ENCODE measurements around the gene TRIM43. TPM values are rescaled to one million over a fixed set of nuclear protein-coding genes. Genes with fewer than 3 reads are reported as not detected.
"Not testable (repeated sequence)": the region's sequence is repeated elsewhere in the genome, so short reads cannot be mapped to it uniquely, and the experiment has no call there.

TRIM43 gene
- polyA plus RNA-seq (2013): not detected in 2 replicates

GRCh38 chr2:95591701-95592100, at the start of gene TRIM43:
Gene TRIM43 (plus strand): TSS chr2:95592001. CDS start chr2:95594024, 2,023 bp downstream.
- H3K18ac ChIP-seq (ENCODE audit: low read length); H3K36me3 ChIP-seq (ENCODE audit: control insufficient read depth in 1 of 2, insufficient read depth in 2 of 2, low read length in 2 of 2); H3K4ac ChIP-seq (ENCODE audit: low read depth, low read length); H2AK5ac ChIP-seq (ENCODE audit: low read length); H2BK120ac ChIP-seq (ENCODE audit: insufficient read depth, low read length, poor library complexity); DNase-seq; H3K79me1 ChIP-seq (ENCODE audit: low read length); H2BK5ac ChIP-seq (ENCODE audit: low read depth, low read length, poor library complexity); H3K79me2 ChIP-seq (ENCODE audit: control insufficient read depth, insufficient read depth, low read length, poor library complexity); H2BK12ac ChIP-seq (ENCODE audit: low read length); H4K91ac ChIP-seq (ENCODE audit: low read depth, low read length); H4K12ac ChIP-seq (ENCODE audit: low read depth, low read length); H3K4me3 ChIP-seq (ENCODE audit: low read depth, low read length); H3K27ac ChIP-seq (ENCODE audit: low read depth, low read length); H3K9ac ChIP-seq (ENCODE audit: low read length); H3K27me3 ChIP-seq (ENCODE audit: insufficient read depth, low read length); H3K23ac ChIP-seq (ENCODE audit: low read length); H3K4me2 ChIP-seq (ENCODE audit: low read length); H3K14ac ChIP-seq (ENCODE audit: low read length); H3K4me1 ChIP-seq (ENCODE audit: control insufficient read depth in 1 of 2, insufficient read depth in 2 of 2, low read length in 2 of 2); H2AFZ ChIP-seq (ENCODE audit: insufficient read depth, low read length, poor library complexity); H3K9me3 ChIP-seq (ENCODE audit: insufficient read depth, low read depth, low read length); H4K8ac ChIP-seq (ENCODE audit: low read depth, low read length): not testable (repeated sequence)
- no CpG with 5 or more reads among the region's 4 CpGs for WGBS (ENCODE audit: extremely low coverage, insufficient coverage, insufficient read length)

- Histone ChIP-seq H3K9me3 (ENCODE audit: insufficient read depth, low read depth, low read length) (no peaks in the 10 kb centered on the region), H2BK12ac (ENCODE audit: low read length) (no peak overlapping the region), H3K79me2 (ENCODE audit: control insufficient read depth, insufficient read depth, low read length, poor library complexity) (no peaks in the 10 kb centered on the region), H2AFZ (ENCODE audit: insufficient read depth, low read length, poor library complexity) (no peak overlapping the region), H3K4me3 (ENCODE audit: low read depth, low read length) (no peak overlapping the region), H4K91ac (ENCODE audit: low read depth, low read length) (no peak overlapping the region), H3K4ac (ENCODE audit: low read depth, low read length) (no peak overlapping the region), H2BK5ac (ENCODE audit: low read depth, low read length, poor library complexity) (no peak overlapping the region), H3K9ac (ENCODE audit: low read length) (no peak overlapping the region), H3K27me3 (ENCODE audit: insufficient read depth, low read length) (no peaks in the 10 kb centered on the region), H2AK5ac (ENCODE audit: low read length) (no peak overlapping the region), H3K4me2 (ENCODE audit: low read length) (no peak overlapping the region), H3K27ac (ENCODE audit: low read depth, low read length) (no peak overlapping the region), H3K36me3 (ENCODE audit: control insufficient read depth in 1 of 2, insufficient read depth in 2 of 2, low read length in 2 of 2) (no peaks in the 10 kb centered on the region), H3K4me1 (ENCODE audit: control insufficient read depth in 1 of 2, insufficient read depth in 2 of 2, low read length in 2 of 2) (no peaks in the 10 kb centered on the region), H4K8ac (ENCODE audit: low read depth, low read length) (no peak overlapping the region), H4K12ac (ENCODE audit: low read depth, low read length) (no peak overlapping the region), H3K23ac (ENCODE audit: low read length) (no peak overlapping the region), H3K79me1 (ENCODE audit: low read length) (no peaks in the 10 kb centered on the region), H3K14ac (ENCODE audit: low read length) (no peak overlapping the region), H3K18ac (ENCODE audit: low read length) (no peak overlapping the region), H2BK120ac (ENCODE audit: insufficient read depth, low read length, poor library complexity) (no peak overlapping the region)
- no CpG with 5 or more reads among the region's 17 CpGs for WGBS (ENCODE audit: extremely low coverage, insufficient coverage, insufficient read length)
- DNase-seq: no peak
Measured at GRCh38 chr2:95551055-95551568, 40.7 kb upstream of the TRIM43 start.

- Histone ChIP-seq H3K9me3 (ENCODE audit: insufficient read depth, low read depth, low read length) (no peaks in the 10 kb centered on the region), H3K4ac (ENCODE audit: low read depth, low read length) (no peak overlapping the region), H3K23ac (ENCODE audit: low read length) (no peak overlapping the region), H3K36me3 (ENCODE audit: control insufficient read depth in 1 of 2, insufficient read depth in 2 of 2, low read length in 2 of 2) (no peaks in the 10 kb centered on the region), H3K9ac (ENCODE audit: low read length) (no peak overlapping the region), H4K91ac (ENCODE audit: low read depth, low read length) (no peak overlapping the region), H3K79me1 (ENCODE audit: low read length) (no peaks in the 10 kb centered on the region), H3K14ac (ENCODE audit: low read length) (no peak overlapping the region), H3K79me2 (ENCODE audit: control insufficient read depth, insufficient read depth, low read length, poor library complexity) (no peaks in the 10 kb centered on the region), H4K12ac (ENCODE audit: low read depth, low read length) (no peak overlapping the region), H2BK120ac (ENCODE audit: insufficient read depth, low read length, poor library complexity) (no peak overlapping the region), H3K4me3 (ENCODE audit: low read depth, low read length) (no peak overlapping the region), H3K18ac (ENCODE audit: low read length) (no peak overlapping the region), H2AK5ac (ENCODE audit: low read length) (no peak overlapping the region), H3K4me1 (ENCODE audit: control insufficient read depth in 1 of 2, insufficient read depth in 2 of 2, low read length in 2 of 2) (no peaks in the 10 kb centered on the region), H2BK12ac (ENCODE audit: low read length) (no peak overlapping the region), H4K8ac (ENCODE audit: low read depth, low read length) (no peak overlapping the region), H3K27me3 (ENCODE audit: insufficient read depth, low read length) (no peaks in the 10 kb centered on the region), H3K4me2 (ENCODE audit: low read length) (no peak overlapping the region), H3K27ac (ENCODE audit: low read depth, low read length) (no peak overlapping the region), H2AFZ (ENCODE audit: insufficient read depth, low read length, poor library complexity) (no peak overlapping the region), H2BK5ac (ENCODE audit: low read depth, low read length, poor library complexity) (no peak overlapping the region)
- DNase-seq: no peak
- WGBS (ENCODE audit: extremely low coverage, insufficient coverage, insufficient read length): no CpG with 5 or more reads among the region's 2 CpGs
Measured at GRCh38 chr2:95552911-95553310, 38.9 kb upstream of the TRIM43 start.

- Histone ChIP-seq H3K4me3 (ENCODE audit: low read depth, low read length) (no peak overlapping the region), H3K18ac (ENCODE audit: low read length) (no peak overlapping the region), H2BK12ac (ENCODE audit: low read length) (no peak overlapping the region), H3K4me1 (ENCODE audit: control insufficient read depth in 1 of 2, insufficient read depth in 2 of 2, low read length in 2 of 2) (no peaks in the 10 kb centered on the region), H3K27ac (ENCODE audit: low read depth, low read length) (no peak overlapping the region), H3K4ac (ENCODE audit: low read depth, low read length) (no peak overlapping the region), H4K12ac (ENCODE audit: low read depth, low read length) (no peak overlapping the region), H3K36me3 (ENCODE audit: control insufficient read depth in 1 of 2, insufficient read depth in 2 of 2, low read length in 2 of 2) (no peaks in the 10 kb centered on the region), H3K27me3 (ENCODE audit: insufficient read depth, low read length) (no peaks in the 10 kb centered on the region), H3K9ac (ENCODE audit: low read length) (no peak overlapping the region), H4K91ac (ENCODE audit: low read depth, low read length) (no peak overlapping the region), H3K79me2 (ENCODE audit: control insufficient read depth, insufficient read depth, low read length, poor library complexity) (no peaks in the 10 kb centered on the region), H2AFZ (ENCODE audit: insufficient read depth, low read length, poor library complexity) (no peak overlapping the region), H2BK120ac (ENCODE audit: insufficient read depth, low read length, poor library complexity) (no peak overlapping the region), H2AK5ac (ENCODE audit: low read length) (no peak overlapping the region), H3K9me3 (ENCODE audit: insufficient read depth, low read depth, low read length) (no peaks in the 10 kb centered on the region), H3K23ac (ENCODE audit: low read length) (no peak overlapping the region), H3K14ac (ENCODE audit: low read length) (no peak overlapping the region), H3K79me1 (ENCODE audit: low read length) (no peaks in the 10 kb centered on the region), H4K8ac (ENCODE audit: low read depth, low read length) (no peak overlapping the region), H2BK5ac (ENCODE audit: low read depth, low read length, poor library complexity) (no peak overlapping the region), H3K4me2 (ENCODE audit: low read length) (no peak overlapping the region)
- no peak for DNase-seq
- no CpG with 5 or more reads among the region's 2 CpGs for WGBS (ENCODE audit: extremely low coverage, insufficient coverage, insufficient read length)
Measured at GRCh38 chr2:95569170-95569569, 22.6 kb upstream of the TRIM43 start.
